ENCODE data around the gene STK33.

GRCh38 chr11:8527939-8528338 is 66.1 kb downstream of the STK33 start:
- no peak for TF ChIP-seq CTCF (IDR thresholded peaks at IDR 0.05; ENCODE audit: low read length)
- TF ChIP-seq EZH2 (optimal IDR thresholded peaks at IDR 0.05; ENCODE audit: low read depth, low read length), result no peak
